H9 (cell line): ENCODE measurements around the gene CCDC91. TPM values are rescaled to one million over a fixed set of nuclear protein-coding genes. Genes with fewer than 3 reads are reported as not detected.

Source experiments
- DNase-seq: peaks from one replicate; pipeline ENCODE4 v3.0.0-alpha.2; 2017
- H2AFZ ChIP-seq: one replicate; pipeline ENCODE4 v1.6.1; 2013; ENCODE audit warnings: mild to moderate bottlenecking, low read length, control low read depth, moderate library complexity
- H2AK5ac ChIP-seq: 2 replicates; pipeline ENCODE4 v1.6.1; 2013; ENCODE audit warnings: low read length, control low read depth, mixed read lengths; ENCODE audit not compliant: insufficient read length
- H2BK120ac ChIP-seq: one replicate; pipeline ENCODE4 v1.6.1; 2013; ENCODE audit warnings: low read depth, mild to moderate bottlenecking, low read length, control low read depth, inconsistent platforms; ENCODE audit not compliant: poor library complexity, severe bottlenecking
- H2BK12ac ChIP-seq: 2 replicates; pipeline ENCODE4 v1.6.1; 2013; ENCODE audit warnings: low read length, control low read depth, mixed read lengths, low read depth; ENCODE audit not compliant: insufficient read length
- H2BK15ac ChIP-seq: 2 replicates; pipeline ENCODE4 v1.6.1; 2013; ENCODE audit warnings: low read depth, low read length, control low read depth
- H2BK20ac ChIP-seq: one replicate; pipeline ENCODE4 v1.6.1; 2013; ENCODE audit warnings: low read depth, mild to moderate bottlenecking, low read length, control low read depth, inconsistent platforms; ENCODE audit not compliant: poor library complexity, severe bottlenecking
- H2BK5ac ChIP-seq: 2 replicates; pipeline ENCODE4 v1.6.1; 2013; ENCODE audit warnings: low read length, control low read depth, mixed read lengths; ENCODE audit not compliant: insufficient read length
- H3K14ac ChIP-seq: 2 replicates; pipeline ENCODE4 v1.6.1; 2013; ENCODE audit warnings: low read length, control low read depth; ENCODE audit not compliant: insufficient read depth
- H3K18ac ChIP-seq: 2 replicates; pipeline ENCODE4 v1.6.1; 2013; ENCODE audit warnings: low read depth, mild to moderate bottlenecking, mixed read lengths, low read length, control low read depth; ENCODE audit not compliant: insufficient read length
- H3K23ac ChIP-seq: 2 replicates; pipeline ENCODE4 v1.6.1; 2013; ENCODE audit warnings: low read length, control low read depth, mixed read lengths, low read depth; ENCODE audit not compliant: insufficient read length
- H3K23me2 ChIP-seq: 2 replicates; pipeline ENCODE4 v1.6.1; 2013; ENCODE audit warnings: low read depth, mild to moderate bottlenecking, mixed read lengths, low read length, control low read depth; ENCODE audit not compliant: insufficient read length, poor library complexity, severe bottlenecking
- H3K27ac ChIP-seq: 2 replicates; pipeline ENCODE4 v1.5.1; 2013; ENCODE audit warnings: low read length, control low read depth, mixed read lengths, low read depth; ENCODE audit not compliant: insufficient read length
- H3K27me3 ChIP-seq: 2 replicates; pipeline ENCODE4 v1.6.1; 2013; ENCODE audit warnings: low read length, control low read depth, inconsistent platforms; ENCODE audit not compliant: insufficient read depth
- H3K4ac ChIP-seq: 2 replicates; pipeline ENCODE4 v1.6.1; 2013; ENCODE audit warnings: low read depth, mild to moderate bottlenecking, control low read depth, inconsistent platforms, low read length, moderate library complexity
- H3K4me1 ChIP-seq: 2 replicates; pipeline ENCODE4 v1.6.1; 2013; ENCODE audit warnings: low read length, control low read depth, inconsistent platforms; ENCODE audit not compliant: insufficient read depth
- H3K4me2 ChIP-seq: 2 replicates; pipeline ENCODE4 v1.6.1; 2013; ENCODE audit warnings: low read length, control low read depth, mixed read lengths; ENCODE audit not compliant: insufficient read length, insufficient read depth
- H3K56ac ChIP-seq: 2 replicates; pipeline ENCODE4 v1.6.1; 2013; ENCODE audit warnings: low read depth, mild to moderate bottlenecking, mixed read lengths, low read length, control low read depth; ENCODE audit not compliant: insufficient read length
- H3K79me1 ChIP-seq: 2 replicates; pipeline ENCODE4 v1.6.1; 2013; ENCODE audit warnings: low read depth, mild to moderate bottlenecking, moderate library complexity, low read length, control low read depth, inconsistent platforms; ENCODE audit not compliant: insufficient read depth, poor library complexity, severe bottlenecking
- H3K79me2 ChIP-seq: 2 replicates; pipeline ENCODE4 v1.6.1; 2013; ENCODE audit warnings: low read length, control low read depth, inconsistent platforms; ENCODE audit not compliant: insufficient read depth
- H3K9ac ChIP-seq: 2 replicates; pipeline ENCODE4 v1.6.1; 2013; ENCODE audit warnings: low read length, control low read depth, mixed read lengths; ENCODE audit not compliant: insufficient read length; ENCODE audit errors: extremely low read depth
- H3K9me3 ChIP-seq: one replicate; pipeline ENCODE4 v1.6.1; 2013; ENCODE audit warnings: low read depth, low read length, inconsistent platforms; ENCODE audit not compliant: control insufficient read depth
- H3T11ph ChIP-seq: one replicate; pipeline ENCODE4 v1.6.1; 2013; ENCODE audit warnings: mild to moderate bottlenecking, low read length, control low read depth, inconsistent platforms
- H4K20me1 ChIP-seq: one replicate; pipeline ENCODE4 v1.6.1; 2013; ENCODE audit not compliant: control insufficient read depth, insufficient read length, insufficient read depth
- H4K5ac ChIP-seq: 2 replicates; pipeline ENCODE4 v1.6.1; 2013; ENCODE audit warnings: low read depth, mild to moderate bottlenecking, mixed read lengths, low read length, control low read depth; ENCODE audit not compliant: insufficient read length
- H4K8ac ChIP-seq: replicated peaks from 2 replicates; pipeline ENCODE4 v1.6.1; 2013; ENCODE audit warnings: low read length, control low read depth, mixed read lengths, low read depth; ENCODE audit not compliant: insufficient read length
- H4K91ac ChIP-seq: 2 replicates; pipeline ENCODE4 v1.6.1; 2013; ENCODE audit warnings: low read depth, mild to moderate bottlenecking, moderate library complexity, mixed read lengths, low read length, control low read depth; ENCODE audit not compliant: insufficient read length
- H3K27ac Mint-ChIP-seq, 3 experiments: 2 replicates in 2 of 3; 3 replicates in 1 of 3; pipeline ENCODE4 v1.8.0; 2020 to 2021; ENCODE audit warnings: mixed read lengths in 3 of 3, mild to moderate bottlenecking in 1 of 3, moderate library complexity in 1 of 3
- H3K27me3 Mint-ChIP-seq: 2 replicates; pipeline ENCODE4 v1.8.0; 2021; ENCODE audit warnings: low read depth, mild to moderate bottlenecking, moderate library complexity, mixed read lengths
- H3K36me3 Mint-ChIP-seq, 3 experiments: 2 replicates in 2 of 3; 3 replicates in 1 of 3; pipeline ENCODE4 v1.8.0; 2020 to 2021; ENCODE audit warnings: low read depth in 3 of 3, mixed read lengths in 3 of 3; ENCODE audit not compliant: insufficient read depth in 1 of 3
- H3K4me1 Mint-ChIP-seq, 2 experiments: 2 replicates each; pipeline ENCODE4 v1.8.0; 2020; ENCODE audit warnings: mixed read lengths in 2 of 2
- H3K4me3 Mint-ChIP-seq, 2 experiments: 2 replicates in 1 of 2; 3 replicates in 1 of 2; pipeline ENCODE4 v1.8.0; 2020 to 2021; ENCODE audit warnings: mild to moderate bottlenecking in 2 of 2, mixed read lengths in 2 of 2, moderate library complexity in 1 of 2
- H3K9me3 Mint-ChIP-seq, 2 experiments: 2 replicates in 1 of 2; 3 replicates in 1 of 2; pipeline ENCODE4 v1.8.0; 2020; ENCODE audit warnings: mild to moderate bottlenecking in 2 of 2, mixed read lengths in 2 of 2, moderate library complexity in 1 of 2
- WGBS: extraction: QIAGEN DNeasy Blood & Tissue Kit; methylation state at CpG from one replicate; pipeline ENCODE4 v1.1.7; 2013; ENCODE audit warnings: missing lambda C conversion rate, low lambda C conversion rate, mixed read lengths; ENCODE audit not compliant: insufficient read length; ENCODE audit errors: extremely low coverage; 5-methylcytosine and 5-hydroxymethylcytosine counted together
- total RNA-seq: library from RNA; stranded (reverse); gene quantifications from 2 replicates; pipeline ENCODE4 v1.2.1, GENCODE V29; 2021
- TF ChIP-seq, protein P1 (sequence below): fragments of 200-600 bp; sonication (generic); conservative IDR thresholded peaks from 3 replicates; pipeline ENCODE4 v1.8.0; 2021; ENCODE audit warnings: antibody characterized with exemption, mild to moderate bottlenecking

Gene CCDC91
- total RNA-seq, 1 experiment from 2014 or later, result 22.7 TPM

DNA sequence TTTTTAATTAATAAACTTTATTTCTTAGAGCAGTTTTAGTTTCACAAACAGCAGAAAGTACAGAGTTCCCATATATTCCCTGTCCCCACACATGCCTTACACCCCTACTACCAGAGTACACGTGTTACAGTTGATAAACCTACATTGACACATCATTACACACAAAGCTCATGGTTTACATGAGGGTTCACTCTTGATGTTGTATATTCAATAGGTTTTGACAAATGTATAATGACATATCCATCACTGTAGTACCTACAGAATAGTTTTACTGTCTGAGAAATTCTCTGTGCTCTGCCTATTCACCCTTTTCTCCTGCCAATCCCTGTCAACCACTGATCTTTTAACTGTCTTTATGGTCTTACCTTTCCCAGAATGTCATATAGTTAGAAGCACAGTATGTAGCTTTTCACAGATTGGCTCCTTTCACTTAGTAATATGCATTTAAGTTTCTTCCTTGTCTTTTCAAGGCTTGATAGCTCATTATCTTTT, 15.1 kb upstream of the CCDC91 start:
- no peak overlapping the region for H3K18ac ChIP-seq
- H2BK15ac ChIP-seq, result no peak overlapping the region
- WGBS, result no CpG with 5 or more reads among the region's 1 CpG
- Mint-ChIP-seq H3K27ac (no peak overlapping the region), H3K9me3 (no peaks in the 10 kb centered on the region), H3K4me1 (no peaks in the 10 kb centered on the region), H3K4me3 (no peak overlapping the region), H3K36me3 (no peaks in the 10 kb centered on the region), H3K27me3 (no peaks in the 10 kb centered on the region)
- no peak overlapping the region for H3K4me2 ChIP-seq
- no peak overlapping the region for H3K14ac ChIP-seq
- TF ChIP-seq, protein P1, sequence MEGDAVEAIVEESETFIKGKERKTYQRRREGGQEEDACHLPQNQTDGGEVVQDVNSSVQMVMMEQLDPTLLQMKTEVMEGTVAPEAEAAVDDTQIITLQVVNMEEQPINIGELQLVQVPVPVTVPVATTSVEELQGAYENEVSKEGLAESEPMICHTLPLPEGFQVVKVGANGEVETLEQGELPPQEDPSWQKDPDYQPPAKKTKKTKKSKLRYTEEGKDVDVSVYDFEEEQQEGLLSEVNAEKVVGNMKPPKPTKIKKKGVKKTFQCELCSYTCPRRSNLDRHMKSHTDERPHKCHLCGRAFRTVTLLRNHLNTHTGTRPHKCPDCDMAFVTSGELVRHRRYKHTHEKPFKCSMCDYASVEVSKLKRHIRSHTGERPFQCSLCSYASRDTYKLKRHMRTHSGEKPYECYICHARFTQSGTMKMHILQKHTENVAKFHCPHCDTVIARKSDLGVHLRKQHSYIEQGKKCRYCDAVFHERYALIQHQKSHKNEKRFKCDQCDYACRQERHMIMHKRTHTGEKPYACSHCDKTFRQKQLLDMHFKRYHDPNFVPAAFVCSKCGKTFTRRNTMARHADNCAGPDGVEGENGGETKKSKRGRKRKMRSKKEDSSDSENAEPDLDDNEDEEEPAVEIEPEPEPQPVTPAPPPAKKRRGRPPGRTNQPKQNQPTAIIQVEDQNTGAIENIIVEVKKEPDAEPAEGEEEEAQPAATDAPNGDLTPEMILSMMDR, result no peak
- no peaks in the 10 kb centered on the region for H3K27me3 ChIP-seq
- H3K23me2 ChIP-seq, result no peaks in the 10 kb centered on the region
- H3K23ac ChIP-seq, result no peak overlapping the region
- no peak overlapping the region for H2AFZ ChIP-seq
- H2BK12ac ChIP-seq, result no peak overlapping the region
- no peak overlapping the region for H3T11ph ChIP-seq
- H2BK5ac ChIP-seq, result no peak overlapping the region
- no peaks in the 10 kb centered on the region for H3K4me1 ChIP-seq
- H2BK120ac ChIP-seq, result no peak overlapping the region
- H3K56ac ChIP-seq, result no peak overlapping the region
- no peaks in the 10 kb centered on the region for H3K9me3 ChIP-seq
- no peak overlapping the region for H3K27ac ChIP-seq
- H2AK5ac ChIP-seq, result no peak overlapping the region
- H4K5ac ChIP-seq, result no peak overlapping the region
- H4K20me1 ChIP-seq, result no peaks in the 10 kb centered on the region
- DNase-seq, result no peak
- H4K8ac ChIP-seq, result no peak overlapping the region
- H3K9ac ChIP-seq, result no peak overlapping the region
- no peaks in the 10 kb centered on the region for H3K79me1 ChIP-seq
- H3K4ac ChIP-seq, result no peak overlapping the region
- H2BK20ac ChIP-seq, result no peak overlapping the region
- H3K79me2 ChIP-seq, result no peaks in the 10 kb centered on the region
- H4K91ac ChIP-seq, result no peak overlapping the region
